PC-9 (cell line): Measurements from ENCODE around the gene SLC5A9. TPM values are rescaled to one million over a fixed set of nuclear protein-coding genes. Genes with fewer than 3 reads are reported as not detected.

ENCODE experiments used
- BruUV-seq: library from RNA; stranded (reverse); fragments of 400-500 nt; replicated peaks from 2 replicates; lab custom pipeline; 2021; lab: Mats Ljungman, UMichigan
- CTCF ChIA-PET: fragments of 300-600 bp; sonication (Branson Sonifier 250); formaldehyde crosslinking; loops from one replicate; lab custom pipeline; 2022; ENCODE audit warnings: antibody characterized with exemption; lab: Charles Lee
- POLR2A ChIA-PET: fragments of 300-600 bp; sonication (Branson Sonifier 250); formaldehyde crosslinking; loops from one replicate; lab custom pipeline; 2022; ENCODE audit warnings: antibody characterized with exemption; ENCODE audit not compliant: unreplicated experiment; lab: Charles Lee
- DNase-seq, 2 experiments: peaks; one replicate each; pipeline versions ENCODE4 v3.0.0 to v3.0.0-alpha.2; 2015 to 2022; ENCODE audit warnings: mixed read lengths in 1 of 2
- H2AFZ ChIP-seq: fragments of 200-600 bp; sonication (generic); 2 replicates; pipeline ENCODE4 v1.8.1; 2017; ENCODE audit warnings: antibody characterized with exemption
- H3F3A ChIP-seq: fragments of 200-600 bp; sonication (generic); 2 replicates; pipeline ENCODE4 v1.8.1; 2017; ENCODE audit warnings: antibody characterized with exemption, mild to moderate bottlenecking, low read depth; ENCODE audit not compliant: insufficient read depth
- H3K27ac ChIP-seq: fragments of 200-600 bp; sonication (generic); 2 replicates; pipeline ENCODE4 v1.6.1; 2016; ENCODE audit warnings: mixed run types
- H3K27me3 ChIP-seq: fragments of 200-600 bp; sonication (generic); 2 replicates; pipeline ENCODE4 v1.6.1; 2016; ENCODE audit warnings: low read depth, mixed run types; ENCODE audit not compliant: insufficient read depth
- H3K36me3 ChIP-seq: fragments of 200-600 bp; sonication (generic); 2 replicates; pipeline ENCODE4 v1.6.1; 2016; ENCODE audit warnings: low read depth, mixed run types
- H3K4me1 ChIP-seq: fragments of 200-600 bp; sonication (generic); replicated peaks from 2 replicates; pipeline ENCODE4 v1.6.1; 2016; ENCODE audit warnings: mixed run types; ENCODE audit not compliant: insufficient read depth
- H3K4me2 ChIP-seq: fragments of 200-600 bp; sonication (generic); 2 replicates; pipeline ENCODE4 v1.6.1; 2017; ENCODE audit warnings: mixed run types
- H3K4me3 ChIP-seq: fragments of 200-600 bp; sonication (generic); 2 replicates; pipeline ENCODE4 v1.6.1; 2016; ENCODE audit warnings: mixed run types
- H3K79me2 ChIP-seq: fragments of 200-600 bp; sonication (generic); 2 replicates; pipeline ENCODE4 v1.6.1; 2017; ENCODE audit warnings: low read depth, mixed run types
- H3K9me2 ChIP-seq: fragments of 200-600 bp; sonication (generic); 2 replicates; pipeline ENCODE4 v1.8.1; 2017; ENCODE audit warnings: mild to moderate bottlenecking; ENCODE audit not compliant: insufficient read depth
- H3K9me3 ChIP-seq: fragments of 200-600 bp; sonication (generic); 2 replicates; pipeline ENCODE4 v1.8.1; 2016; ENCODE audit warnings: low read depth; ENCODE audit not compliant: insufficient read depth
- H4K20me1 ChIP-seq: fragments of 200-600 bp; sonication (generic); 2 replicates; pipeline ENCODE4 v1.8.1; 2017; ENCODE audit not compliant: insufficient read depth
- CTCF ChIP-seq: fragments of 200-600 bp; sonication (generic); conservative IDR thresholded peaks from 2 replicates; pipeline ENCODE4 v1.6.1; 2017; ENCODE audit warnings: mixed run types, antibody characterized with exemption, mild to moderate bottlenecking, moderate library complexity
- EZH2 ChIP-seq: fragments of 200-600 bp; sonication (generic); IDR thresholded peaks from 2 replicates; pipeline ENCODE4 v1.8.0; 2017; ENCODE audit warnings: antibody characterized with exemption, low read depth
- intact Hi-C: fragments of 100-400 bp; cut with micrococcal nuclease; formaldehyde crosslinking; loops from one replicate; pipeline ENCODE4 v1.10.0; 2022; ENCODE audit not compliant: unreplicated experiment
- total RNA-seq: library from RNA; stranded (reverse); gene quantifications from 2 replicates; pipeline ENCODE4 v1.2.3, GENCODE V29; 2021

Gene SLC5A9
- total RNA-seq, 1 experiment from 2014 or later = not detected

GRCh38 chr1:48196237-48196636 lies 26.3 kb upstream of the SLC5A9 start:
- Histone ChIP-seq H3K9me2 (no peaks in the 10 kb centered on the region), H3K36me3 (no peaks in the 10 kb centered on the region), H3K4me1 (no peaks in the 10 kb centered on the region), H3K27me3 (0 out of 2 replicates have a peak, but pooled peaks cover 5% of the 10 kb centered on the region), H3K79me2 (no peaks in the 10 kb centered on the region), H3K4me2 (no peak overlapping the region), H3K9me3 (no peaks in the 10 kb centered on the region), H4K20me1 (no peaks in the 10 kb centered on the region; the same call in 1 of the 2 replicates), H2AFZ (no peak overlapping the region), H3F3A (no peaks in the 10 kb centered on the region), H3K27ac (no peak overlapping the region), H3K4me3 (no peak overlapping the region)
- BruUV-seq = no TSS peak
- TF ChIP-seq CTCF (no peak), EZH2 (no peak)
- DNase-seq = no peak
- CTCF ChIA-PET = no interaction called here
- POLR2A ChIA-PET = no interaction called here
- intact Hi-C loops = no loop called here

GRCh38 chr1:48198970-48199369 lies 23.5 kb upstream of the SLC5A9 start:
- H3K27ac ChIP-seq = no peak overlapping the region
- DNase-seq = no peak
- no peaks in the 10 kb centered on the region for H3K79me2 ChIP-seq
- no peak for TF ChIP-seq CTCF
- 0 out of 2 replicates have a peak, but pooled peaks cover 5% of the 10 kb centered on the region for H3K27me3 ChIP-seq
- no peaks in the 10 kb centered on the region for H3K4me1 ChIP-seq
- CTCF ChIA-PET = no interaction called here
- intact Hi-C loops = no loop called here
- H3F3A ChIP-seq = no peaks in the 10 kb centered on the region
- H3K4me2 ChIP-seq = no peak overlapping the region
- H3K9me2 ChIP-seq = no peaks in the 10 kb centered on the region
- no peak overlapping the region for H3K4me3 ChIP-seq
- POLR2A ChIA-PET = no interaction called here
- BruUV-seq = no TSS peak
- no peaks in the 10 kb centered on the region for H3K36me3 ChIP-seq
- H2AFZ ChIP-seq = no peak overlapping the region
- H4K20me1 ChIP-seq = no peaks in the 10 kb centered on the region; the same call in 1 of the 2 replicates
- no peaks in the 10 kb centered on the region for H3K9me3 ChIP-seq

- H3K4me1 ChIP-seq = no peaks in the 10 kb centered on the region
- no peak overlapping the region for H3K27ac ChIP-seq
- no peaks in the 10 kb centered on the region for H3K9me2 ChIP-seq
- no peak overlapping the region for H3K4me2 ChIP-seq
- no peak for DNase-seq
- no peak overlapping the region for H3K4me3 ChIP-seq
- no peaks in the 10 kb centered on the region for H3K36me3 ChIP-seq
- no peaks in the 10 kb centered on the region; the same call in 1 of the 2 replicates for H4K20me1 ChIP-seq
- H3F3A ChIP-seq = no peaks in the 10 kb centered on the region
- TF ChIP-seq EZH2 (no peak), CTCF (no peak)
- ChIA-PET CTCF (no interaction called here), POLR2A (no interaction called here)
- no peaks in the 10 kb centered on the region for H3K79me2 ChIP-seq
- H2AFZ ChIP-seq = no peak overlapping the region
- H3K27me3 ChIP-seq = 0 out of 2 replicates have a peak, but pooled peaks cover 5% of the 10 kb centered on the region
- intact Hi-C loops = no loop called here
- H3K9me3 ChIP-seq = no peaks in the 10 kb centered on the region
- no TSS peak for BruUV-seq
Measured at GRCh38 chr1:48200166-48200900, 22.2 kb upstream of the SLC5A9 start.
